ENCODE data around the gene C22orf42. TPM values are rescaled to one million over a fixed set of nuclear protein-coding genes. Genes with fewer than 3 reads are reported as not detected.

The C22orf42 gene
- polyA plus RNA-seq, 1 donor (not counting 4 experiments of a cell fraction or from before 2014, with no cell fraction given) = not detected

GRCh38 chr22:32202539-32203180 is 43.6 kb upstream of the C22orf42 start:
- no peak overlapping the region for H3K4me3 ChIP-seq (ENCODE audit: control insufficient read depth in 2 of 3, extremely low read depth in 1 of 3, insufficient read depth in 2 of 3, low read depth in 1 of 3, low read length in 3 of 3)

GRCh38 chr22:32202161-32202538 is 43.0 kb upstream of the C22orf42 start:
- Histone ChIP-seq H3K79me2 (ENCODE audit: control insufficient read depth, insufficient read depth, low read length) (no peaks in the 10 kb centered on the region), H3K4me1 (ENCODE audit: control insufficient read depth, extremely low read depth, insufficient read depth, low read length) (no peaks in the 10 kb centered on the region), H3K27me3 (ENCODE audit: control insufficient read depth, extremely low read depth, insufficient read depth, low read length) (peaks cover 16% of the 10 kb centered on the region), H3K27ac (ENCODE audit: control insufficient read depth, insufficient read depth, low read length) (no peak overlapping the region), H4K20me1 (ENCODE audit: control insufficient read depth, extremely low read depth, insufficient read depth, low read length) (no peaks in the 10 kb centered on the region), H3K4me3 (ENCODE audit: control insufficient read depth in 2 of 3, extremely low read depth in 1 of 3, insufficient read depth in 2 of 3, low read depth in 1 of 3, low read length in 3 of 3) (no peak overlapping the region), H3K36me3 (ENCODE audit: control insufficient read depth in 2 of 2, extremely low read depth in 1 of 2, insufficient read depth in 2 of 2, low read length in 2 of 2) (no peaks in the 10 kb centered on the region), H3K4me2 (ENCODE audit: control insufficient read depth, extremely low read depth, insufficient read depth, low read depth, low read length) (no peak overlapping the region), H3K9me3 (ENCODE audit: control insufficient read depth, low read depth, low read length) (no peaks in the 10 kb centered on the region), H3K9me1 (ENCODE audit: control insufficient read depth, extremely low read depth, insufficient read depth, low read length) (no peaks in the 10 kb centered on the region), H3K9ac (ENCODE audit: control insufficient read depth, extremely low read depth, insufficient read depth, low read length) (no peak overlapping the region), H2AFZ (ENCODE audit: control insufficient read depth, low read length) (no peak overlapping the region)
- TF ChIP-seq CTCF (optimal IDR thresholded peaks at IDR 0.05 in 1 of 3, IDR thresholded peaks at IDR 0.05 in 1 of 3, conservative IDR thresholded peaks at IDR 0.05 in 1 of 3; ENCODE audit: extremely low read depth in 1 of 3, insufficient read depth in 2 of 3, low read length in 3 of 3) = no peak
- DNase-seq (ENCODE audit: low read depth, low spot score) (no peak), FAIRE-seq (no peak)
- dilution Hi-C loops (cut with MboI; ENCODE audit: extremely low pct_ligation_motif_present, low sequenced_read_pairs) = no loop called here

More at GRCh38 chr22:32202539-32203180, 43.6 kb upstream of the C22orf42 start:
- peaks cover 16% of the 10 kb centered on the region for H3K27me3 ChIP-seq (ENCODE audit: control insufficient read depth, extremely low read depth, insufficient read depth, low read length)
- H3K27ac ChIP-seq (ENCODE audit: control insufficient read depth, insufficient read depth, low read length) = no peak overlapping the region
- peak; percentile 57 for TF ChIP-seq EZH2 (IDR thresholded peaks at IDR 0.05; ENCODE audit: low read length)
- peak; percentile 64 to 83 (median 83) for TF ChIP-seq CTCF (optimal IDR thresholded peaks at IDR 0.05 in 1 of 3, IDR thresholded peaks at IDR 0.05 in 1 of 3, conservative IDR thresholded peaks at IDR 0.05 in 1 of 3; ENCODE audit: extremely low read depth in 1 of 3, insufficient read depth in 2 of 3, low read length in 3 of 3)
- dilution Hi-C loops (cut with MboI; ENCODE audit: extremely low pct_ligation_motif_present, low sequenced_read_pairs) = no loop called here
- H4K20me1 ChIP-seq (ENCODE audit: control insufficient read depth, extremely low read depth, insufficient read depth, low read length) = no peaks in the 10 kb centered on the region
- FAIRE-seq (peak; percentile 17), DNase-seq (ENCODE audit: low read depth, low spot score) (no peak)
- H3K4me1 ChIP-seq (ENCODE audit: control insufficient read depth, extremely low read depth, insufficient read depth, low read length) = no peaks in the 10 kb centered on the region
- no peak overlapping the region for H2AFZ ChIP-seq (ENCODE audit: control insufficient read depth, low read length)
- no peaks in the 10 kb centered on the region for H3K36me3 ChIP-seq (ENCODE audit: control insufficient read depth in 2 of 2, extremely low read depth in 1 of 2, insufficient read depth in 2 of 2, low read length in 2 of 2)
- no peaks in the 10 kb centered on the region for H3K9me3 ChIP-seq (ENCODE audit: control insufficient read depth, low read depth, low read length)
- no peaks in the 10 kb centered on the region for H3K79me2 ChIP-seq (ENCODE audit: control insufficient read depth, insufficient read depth, low read length)
- H3K9me1 ChIP-seq (ENCODE audit: control insufficient read depth, extremely low read depth, insufficient read depth, low read length) = no peaks in the 10 kb centered on the region
- H3K9ac ChIP-seq (ENCODE audit: control insufficient read depth, extremely low read depth, insufficient read depth, low read length) = no peak overlapping the region
- no peak overlapping the region for H3K4me2 ChIP-seq (ENCODE audit: control insufficient read depth, extremely low read depth, insufficient read depth, low read depth, low read length)

Data from keratinocyte (primary cell).